DMS153 (cell line): ENCODE measurements around the gene FAM13C.

Source experiments
- DNase-seq: peaks from one replicate; lab custom pipeline; 2025; lab: John Stamatoyannopoulos, UW

FAM13C gene

GRCh38 chr10:59361663-59362143, 646 bp downstream of the FAM13C start:
- DNase-seq = no peak

GRCh38 chr10:59360605-59361405, 1.5 kb downstream of the FAM13C start:
- DNase-seq = no peak

- DNase-seq = no peak
Measured at GRCh38 chr10:59358576-59358975, 3.8 kb downstream of the FAM13C start.

GRCh38 chr10:59354434-59354833, 7.9 kb downstream of the FAM13C start:
- DNase-seq = no peak

GRCh38 chr10:59350558-59350957, 11.8 kb downstream of the FAM13C start:
- no peak for DNase-seq

- no peak for DNase-seq
Measured at GRCh38 chr10:59346321-59346720, 16.0 kb downstream of the FAM13C start.

- DNase-seq = no peak
Measured at GRCh38 chr10:59342723-59343122, 19.6 kb downstream of the FAM13C start.

- DNase-seq = no peak
Measured at GRCh38 chr10:59342000-59342399, 20.3 kb downstream of the FAM13C start.

GRCh38 chr10:59340285-59340684, 22.1 kb downstream of the FAM13C start:
- no peak for DNase-seq

GRCh38 chr10:59339351-59339750, 23.0 kb downstream of the FAM13C start:
- no peak for DNase-seq

GRCh38 chr10:59337201-59337652, 25.1 kb downstream of the FAM13C start:
- DNase-seq = peak; percentile 87

- DNase-seq = no peak
Measured at GRCh38 chr10:59336632-59337031, 25.7 kb downstream of the FAM13C start.

GRCh38 chr10:59335497-59335896, 26.9 kb downstream of the FAM13C start:
- DNase-seq = no peak

- DNase-seq = no peak
Measured at GRCh38 chr10:59333701-59334100, 28.6 kb downstream of the FAM13C start.

- no peak for DNase-seq
Measured at GRCh38 chr10:59332581-59332980, 29.8 kb downstream of the FAM13C start.

- no peak for DNase-seq
Measured at GRCh38 chr10:59331661-59332060, 30.7 kb downstream of the FAM13C start.

- no peak for DNase-seq
Measured at GRCh38 chr10:59325116-59325515, 37.2 kb downstream of the FAM13C start.

GRCh38 chr10:59324597-59324996, 37.8 kb downstream of the FAM13C start:
- no peak for DNase-seq

- DNase-seq = no peak
Measured at GRCh38 chr10:59323831-59324401, 38.4 kb downstream of the FAM13C start.

- DNase-seq = peak; percentile 77
Measured at GRCh38 chr10:59323036-59323459, 39.3 kb downstream of the FAM13C start.

- no peak for DNase-seq
Measured at GRCh38 chr10:59322131-59322530, 40.2 kb downstream of the FAM13C start.

GRCh38 chr10:59320355-59320754, 42.0 kb downstream of the FAM13C start:
- no peak for DNase-seq

GRCh38 chr10:59319854-59320253, 42.5 kb downstream of the FAM13C start:
- DNase-seq = no peak
